H54 (cell line): ENCODE results near the gene DBP.

Source experiments
- DNase-seq: peaks from one replicate; pipeline ENCODE4 v3.0.0; 2011; ENCODE audit warnings: low spot score, mixed read lengths; ENCODE audit not compliant: insufficient read length
- FAIRE-seq: peaks from 3 replicates; lab custom pipeline; 2011; peaks lifted over from hg19 to GRCh38; lab: Jason Lieb, UNC
- POLR2A ChIP-seq: IDR thresholded peaks from 2 replicates; pipeline ENCODE4 v1.6.1; 2011; ENCODE audit warnings: low read depth, mild to moderate bottlenecking, low read length

The DBP gene

DNA sequence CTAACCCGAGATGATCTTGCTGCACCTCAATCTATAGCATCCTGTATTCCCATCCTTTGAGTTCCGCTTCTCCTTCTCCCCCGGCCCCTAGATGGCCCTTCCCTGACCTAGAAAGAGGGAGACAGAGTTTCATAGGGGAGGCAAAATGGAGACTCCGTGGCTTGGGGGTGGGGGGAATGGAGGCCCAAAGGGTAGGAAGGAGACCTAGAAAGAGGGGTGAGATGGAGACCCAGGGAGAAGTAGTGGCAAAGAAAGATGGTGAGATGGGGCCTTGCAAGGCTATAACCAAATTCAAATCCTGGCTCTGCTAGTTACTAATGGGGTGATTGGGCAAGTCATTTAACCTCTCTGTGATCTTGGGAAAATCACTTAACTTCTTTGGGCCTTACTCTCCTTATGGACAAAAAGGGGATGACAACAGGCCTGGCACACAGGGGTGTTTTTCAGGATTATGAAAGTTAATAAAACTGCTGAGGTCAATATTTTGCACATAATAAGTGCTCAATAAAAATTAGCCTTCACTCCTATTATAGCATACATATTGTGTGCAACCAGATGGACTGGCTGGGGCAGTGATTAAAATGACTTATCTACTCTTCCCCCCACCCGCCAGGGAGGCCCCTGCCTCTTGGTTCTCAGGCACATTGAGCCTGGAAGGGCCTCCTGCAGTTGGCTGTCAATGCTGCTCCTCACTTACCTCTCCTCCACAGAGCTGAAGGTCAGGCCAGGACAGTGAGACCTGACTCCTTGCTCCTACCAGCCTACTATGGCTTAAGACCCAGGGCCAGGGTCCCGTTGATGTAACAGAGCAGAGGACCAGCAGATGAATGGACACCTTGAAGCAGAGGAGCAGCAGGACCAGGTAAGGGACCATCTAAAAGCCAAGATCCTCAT, 17.2 kb downstream of the DBP start:
- DNase-seq (no peak), FAIRE-seq (no peak)
- TF ChIP-seq POLR2A: no peak

DNA sequence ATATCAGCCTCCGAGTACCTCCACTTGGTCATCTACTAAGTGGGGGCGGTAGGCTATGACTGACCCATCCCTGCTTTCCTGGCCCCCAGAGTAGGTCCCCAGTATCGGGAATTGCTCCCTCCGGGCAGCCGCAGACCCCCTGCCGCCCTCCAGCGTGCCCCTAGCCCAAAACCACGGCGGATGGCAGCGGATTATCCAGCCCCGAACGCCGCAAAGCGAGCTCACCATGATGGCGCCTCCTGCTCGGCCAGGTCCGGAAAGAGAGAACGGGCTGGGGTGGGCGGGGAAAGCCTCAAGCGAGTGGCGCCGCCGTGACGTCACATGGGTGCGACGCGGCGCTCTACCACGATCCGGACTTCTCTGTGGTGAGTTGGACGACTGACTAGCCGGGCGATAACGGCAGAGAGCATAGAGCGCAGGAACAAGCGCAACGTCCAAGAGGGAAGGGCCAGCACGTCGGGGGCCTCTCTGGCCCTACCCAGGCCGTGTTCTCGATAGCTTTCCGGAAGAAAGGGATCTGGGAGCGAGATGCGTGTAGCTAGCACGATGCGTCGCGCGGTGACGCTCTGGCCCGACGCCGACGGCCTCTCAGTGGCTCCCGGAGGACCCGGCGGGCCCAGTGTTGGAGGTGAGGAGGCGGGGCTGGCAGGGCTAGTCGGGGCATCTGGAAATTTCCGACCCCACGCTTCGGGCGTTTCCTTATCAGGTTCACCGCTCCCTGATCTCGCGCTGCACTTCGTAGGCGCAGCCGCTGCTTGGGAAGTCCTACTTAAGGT, 18.1 kb downstream of the DBP start, which contains the start of the genes RPL18 and SPHK2:
Gene RPL18, minus strand, starts transcription at position 263 of the 776 bp plus-strand sequence. Its CDS starts 35 bp downstream, at position 228.
Gene SPHK2, plus strand, starts transcription at position 591 of the 776 bp plus-strand sequence. CDS start 1,009 bp downstream, outside the sequence.
- DNase-seq (peak; percentile 77), FAIRE-seq (peak; percentile 79)
- peak; percentile 78 for TF ChIP-seq POLR2A

DNA sequence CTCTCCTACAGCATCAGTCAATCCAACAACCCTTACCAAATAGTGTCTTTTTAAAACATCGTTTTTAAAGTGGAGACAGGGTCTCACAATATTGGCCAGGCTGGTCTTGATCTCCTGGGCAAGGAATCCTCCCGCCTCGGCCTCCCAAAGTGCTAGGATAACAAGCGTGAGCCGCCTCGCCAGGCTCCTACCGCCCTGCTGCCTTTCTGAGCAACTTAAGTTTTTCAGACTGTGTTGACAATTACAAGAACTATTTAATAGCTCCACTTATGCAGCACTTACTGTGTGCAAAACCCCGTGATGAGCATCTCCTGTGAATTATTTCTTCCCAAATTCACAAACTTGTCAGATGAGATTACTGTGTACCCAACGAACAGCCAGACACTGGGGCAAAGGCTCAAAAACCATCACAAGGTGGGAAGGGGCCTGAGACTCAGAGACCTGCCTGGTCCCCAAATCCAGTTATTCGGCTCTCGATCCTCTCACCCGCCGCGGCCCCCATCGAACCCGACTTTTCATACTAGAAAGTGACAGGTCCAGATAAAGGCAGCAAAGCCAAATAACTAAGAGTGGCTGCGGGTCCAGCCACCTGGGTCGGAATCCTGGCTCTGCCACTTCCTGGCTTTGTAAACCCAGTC, 18.8 kb downstream of the DBP start:
- DNase-seq (no peak), FAIRE-seq (no peak)
- TF ChIP-seq POLR2A: no peak

DNA sequence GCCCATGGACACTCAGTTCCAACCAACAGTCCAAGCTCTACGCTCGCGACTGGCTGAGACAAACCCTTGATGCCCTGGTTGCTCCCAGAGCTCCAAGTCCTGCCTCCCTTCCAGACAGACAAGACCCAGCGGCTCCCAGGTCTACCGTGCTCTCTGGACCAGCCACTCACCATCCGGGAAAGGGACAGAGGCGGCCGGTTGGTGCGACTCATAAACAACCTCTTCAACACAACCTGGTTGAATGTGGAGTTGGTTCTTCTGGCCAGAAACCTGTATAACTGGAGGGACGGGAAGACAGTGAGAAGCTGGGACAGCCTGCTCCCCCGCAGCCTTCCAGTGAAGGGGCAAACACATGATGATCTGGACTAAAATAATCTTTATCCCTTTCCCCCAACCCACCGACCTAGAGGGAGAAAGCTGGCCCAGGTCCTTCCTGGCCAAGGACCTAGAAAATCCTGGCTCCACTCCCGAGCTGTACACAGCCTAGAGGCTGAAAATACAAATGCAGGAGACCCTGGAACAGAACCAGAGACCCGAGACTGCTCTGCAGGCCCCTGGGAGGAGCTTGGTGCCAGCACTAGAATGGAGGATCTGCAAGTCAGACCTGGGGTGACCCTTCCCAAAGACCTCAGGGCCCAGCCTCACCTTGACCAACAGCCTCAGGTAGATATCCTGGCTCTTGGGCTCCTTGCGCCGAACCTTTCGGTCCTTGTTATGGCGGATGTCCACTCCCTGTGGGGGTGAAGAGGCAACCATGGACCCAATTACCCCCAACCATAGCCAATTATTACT, 19.8 kb downstream of the DBP start:
- DNase-seq: no peak
- no peak for TF ChIP-seq POLR2A
- FAIRE-seq: no peak

DNA sequence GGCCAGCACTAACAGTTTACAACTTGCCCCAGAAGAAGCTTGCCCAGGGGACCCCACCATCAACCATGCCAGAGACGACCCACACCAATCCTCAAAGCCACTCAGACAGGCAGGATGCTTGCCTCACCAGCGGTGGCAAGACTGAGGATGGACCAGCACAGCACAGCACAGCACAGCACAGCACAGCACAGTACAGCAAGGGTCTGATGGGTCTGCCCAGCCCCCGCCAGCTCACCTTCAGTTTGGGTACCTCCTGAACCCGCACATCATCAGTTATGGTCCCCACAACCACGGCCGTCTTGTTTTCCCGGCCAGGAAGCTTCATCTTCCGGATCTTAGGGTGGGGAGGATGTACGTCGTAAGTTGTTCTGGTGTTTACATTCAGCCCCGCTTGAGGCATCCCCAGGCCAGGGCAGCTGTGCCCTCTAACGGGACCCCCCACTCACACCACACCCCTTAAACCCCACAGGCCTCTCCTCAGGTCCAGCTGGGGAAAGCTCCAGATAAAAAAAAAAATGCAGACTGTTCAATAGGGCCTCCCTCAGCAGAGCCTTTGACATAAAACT, 20.6 kb downstream of the DBP start:
- DNase-seq (no peak), FAIRE-seq (no peak)
- no peak for TF ChIP-seq POLR2A

DNA sequence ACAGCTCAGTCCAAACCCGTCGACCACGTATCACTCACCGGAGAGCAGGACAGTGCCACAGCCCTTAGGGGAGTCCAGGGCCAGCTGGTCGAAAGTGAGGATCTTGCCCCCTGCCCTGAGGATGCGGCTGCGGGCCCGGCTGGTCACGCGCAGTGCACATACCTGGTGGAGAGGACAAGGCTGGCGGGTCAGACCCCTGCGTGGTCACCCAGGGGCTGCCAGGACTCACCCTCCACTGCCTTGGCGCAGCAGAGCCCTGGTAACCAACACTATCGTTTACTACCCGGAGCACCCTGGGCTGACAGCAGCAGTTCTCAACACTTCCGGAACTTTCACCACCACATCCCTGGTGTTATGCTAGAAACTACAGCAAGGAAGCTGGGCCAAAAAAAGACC, 21.1 kb downstream of the DBP start:
- no peak for TF ChIP-seq POLR2A
- FAIRE-seq (no peak), DNase-seq (no peak)

DNA sequence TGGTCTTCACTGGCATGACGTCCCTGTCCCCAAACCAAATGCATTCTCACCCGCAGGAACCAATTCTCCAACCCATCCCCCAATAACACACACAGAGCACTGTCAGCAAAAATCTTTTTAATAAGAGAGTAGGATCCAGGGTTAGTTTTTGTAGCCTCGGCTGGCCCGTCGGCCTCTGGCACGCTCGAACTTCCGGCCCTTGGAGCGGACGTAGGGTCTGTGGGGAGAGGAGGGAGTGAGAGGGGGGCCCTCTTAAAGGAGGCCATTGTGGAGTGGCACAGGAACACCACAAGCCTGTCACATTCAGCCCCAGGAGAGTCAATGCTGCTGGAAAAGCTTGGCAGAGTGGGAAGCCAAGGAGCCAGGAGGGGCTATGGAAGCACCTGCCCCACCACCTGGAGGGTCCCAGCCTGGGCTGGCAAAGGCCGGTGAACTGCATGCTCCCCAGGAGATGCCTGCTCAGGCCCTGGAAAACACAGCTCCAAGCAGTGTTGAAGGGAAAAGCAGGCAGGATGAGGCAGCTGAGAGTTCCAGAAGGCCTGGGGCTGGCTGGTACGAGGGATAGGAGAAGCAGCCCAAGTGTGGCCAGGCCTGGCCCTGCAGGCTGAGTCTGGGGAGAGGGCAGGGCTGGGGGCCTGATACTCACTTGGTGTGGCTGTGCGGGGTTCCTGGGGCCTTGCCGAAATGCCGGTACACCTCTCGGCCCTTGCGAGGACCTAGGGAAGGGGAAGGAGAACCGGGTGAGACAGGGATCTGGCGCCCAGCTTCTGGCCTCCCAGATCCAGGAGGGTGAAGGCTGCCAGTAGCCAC, 21.7 kb downstream of the DBP start:
- TF ChIP-seq POLR2A: no peak
- FAIRE-seq (no peak), DNase-seq (no peak)

DNA sequence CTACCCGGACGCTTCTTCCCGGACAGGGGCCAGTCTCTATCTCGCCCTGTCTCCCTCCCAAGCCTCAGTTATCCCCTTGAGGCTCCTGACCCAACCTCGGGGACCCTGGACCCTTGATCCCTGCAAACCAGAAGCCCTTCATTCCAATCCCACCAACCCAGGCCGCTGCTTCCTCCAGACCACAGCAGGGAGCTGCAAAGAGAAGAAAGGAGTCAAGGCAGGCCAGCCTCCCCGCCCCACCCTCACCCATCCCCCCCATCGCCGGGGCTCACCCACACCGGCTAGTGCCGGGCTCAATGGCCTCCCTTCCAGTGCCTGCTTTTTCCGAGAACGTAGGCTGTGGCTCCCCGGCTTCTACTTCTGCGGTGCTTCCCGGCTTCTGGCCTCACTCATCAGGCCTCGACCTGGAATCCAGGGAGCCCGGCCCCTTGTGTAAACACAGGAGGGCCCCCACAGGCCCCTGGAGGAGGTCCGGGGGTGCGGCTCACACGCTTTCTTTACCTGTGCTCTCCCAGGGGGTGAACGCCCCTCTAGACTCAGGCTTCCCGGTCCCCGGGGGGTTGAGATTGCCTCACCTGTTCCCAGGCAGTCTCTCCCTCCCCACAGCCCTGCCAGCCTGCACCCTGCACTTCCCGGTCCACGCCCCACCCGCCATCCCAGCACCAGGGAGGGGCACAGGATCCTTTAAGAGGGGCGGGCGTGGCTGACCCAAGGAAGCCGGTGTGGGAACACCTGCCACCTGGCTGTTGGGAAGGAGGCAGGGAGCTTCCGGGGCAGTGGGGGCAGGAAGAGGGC, 22.5 kb downstream of the DBP start, which contains the start of gene FAM83E:
Gene FAM83E, minus strand, starts transcription at position 641 of the 795 bp plus-strand sequence. CDS start 1,704 bp downstream, outside the sequence.
- DNase-seq (no peak), FAIRE-seq (no peak)
- TF ChIP-seq POLR2A: no peak

DNA sequence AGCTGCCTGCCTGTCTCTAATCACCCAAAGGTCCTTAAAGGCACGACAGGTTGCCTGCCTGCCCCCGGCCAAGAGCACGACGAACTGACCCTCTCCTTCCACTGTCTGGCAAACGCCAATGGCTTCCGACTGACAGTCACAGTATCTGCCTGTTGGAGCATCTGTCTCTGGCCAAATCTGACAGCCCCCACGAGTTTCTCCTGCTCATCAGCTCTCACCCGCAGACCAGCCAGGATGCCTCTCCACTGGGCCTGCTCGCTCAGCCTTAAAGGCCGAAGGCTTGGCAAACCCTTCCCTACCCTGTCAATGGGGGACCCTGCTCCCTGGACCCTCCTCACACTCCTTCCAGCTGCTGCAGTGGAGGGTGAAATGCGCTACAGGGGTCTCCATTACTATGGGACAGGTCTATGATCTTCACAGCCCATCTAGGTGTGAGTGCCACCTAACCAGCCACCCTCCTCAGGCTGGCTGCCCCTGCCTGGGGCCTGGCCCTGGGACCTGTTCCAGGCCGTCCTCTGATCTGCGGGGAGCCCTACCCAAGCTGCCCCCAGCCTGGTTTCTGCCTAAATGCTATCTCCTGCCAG, 23.2 kb downstream of the DBP start:
- FAIRE-seq (no peak), DNase-seq (no peak)
- no peak for TF ChIP-seq POLR2A

DNA sequence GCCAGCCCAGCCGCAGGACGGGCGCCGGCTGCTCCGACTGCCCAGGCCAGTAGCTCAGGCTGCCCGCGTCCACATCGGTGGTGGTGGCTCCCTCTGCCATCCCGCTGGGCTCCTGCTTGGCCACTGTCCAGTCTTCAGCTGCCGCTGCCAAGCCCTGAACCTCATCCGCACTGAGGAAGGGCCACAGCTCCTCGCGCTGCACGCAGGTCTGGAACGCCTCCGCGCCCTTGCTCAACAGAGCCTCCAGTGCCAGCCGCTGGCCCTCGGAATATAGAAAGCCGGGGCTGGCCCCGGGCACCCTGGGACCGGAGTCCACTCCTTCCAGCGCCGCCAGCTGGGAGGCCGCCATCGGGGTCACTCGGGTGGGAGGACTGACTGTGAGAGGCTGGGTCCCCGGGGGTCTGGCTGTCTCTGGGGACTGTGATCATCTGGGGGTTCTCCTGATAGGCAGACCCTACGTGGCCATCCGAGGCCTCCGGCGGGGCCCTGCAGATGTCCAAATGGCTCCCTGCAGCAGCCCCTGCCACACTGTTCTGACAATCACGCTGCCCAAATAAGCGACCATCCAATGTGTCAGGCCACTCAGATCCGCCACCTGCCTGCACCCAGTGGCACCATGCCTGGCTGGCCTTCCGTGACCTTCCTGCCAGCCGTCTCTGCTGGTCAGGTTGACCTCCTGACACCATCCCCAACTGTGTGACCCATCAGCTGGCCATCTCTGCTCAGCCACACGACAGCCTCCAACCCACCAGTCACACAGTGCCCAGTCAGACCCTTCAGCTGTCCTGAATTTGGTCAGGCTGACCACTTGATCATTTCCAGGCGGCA, 23.9 kb downstream of the DBP start:
- DNase-seq (no peak), FAIRE-seq (no peak)
- TF ChIP-seq POLR2A: no peak
